GM12875 (cell line): Measurements from ENCODE around the gene POGLUT3.
A peak's percentile ranks its signal among the peaks of the same experiment; 100 is the strongest.

Source experiments
- H3K4me3 ChIP-seq: one replicate; pipeline ENCODE4 v1.5.1; 2011; ENCODE audit warnings: low read depth, low read length, control low read depth
- TF ChIP-seq, protein P1 (sequence below): IDR thresholded peaks from 2 replicates; pipeline ENCODE4 v1.5.1; 2011; ENCODE audit warnings: low read depth, mild to moderate bottlenecking, control low read depth, inconsistent platforms, low read length, moderate library complexity, borderline replicate concordance; ENCODE audit not compliant: insufficient read depth

POGLUT3 gene

DNA sequence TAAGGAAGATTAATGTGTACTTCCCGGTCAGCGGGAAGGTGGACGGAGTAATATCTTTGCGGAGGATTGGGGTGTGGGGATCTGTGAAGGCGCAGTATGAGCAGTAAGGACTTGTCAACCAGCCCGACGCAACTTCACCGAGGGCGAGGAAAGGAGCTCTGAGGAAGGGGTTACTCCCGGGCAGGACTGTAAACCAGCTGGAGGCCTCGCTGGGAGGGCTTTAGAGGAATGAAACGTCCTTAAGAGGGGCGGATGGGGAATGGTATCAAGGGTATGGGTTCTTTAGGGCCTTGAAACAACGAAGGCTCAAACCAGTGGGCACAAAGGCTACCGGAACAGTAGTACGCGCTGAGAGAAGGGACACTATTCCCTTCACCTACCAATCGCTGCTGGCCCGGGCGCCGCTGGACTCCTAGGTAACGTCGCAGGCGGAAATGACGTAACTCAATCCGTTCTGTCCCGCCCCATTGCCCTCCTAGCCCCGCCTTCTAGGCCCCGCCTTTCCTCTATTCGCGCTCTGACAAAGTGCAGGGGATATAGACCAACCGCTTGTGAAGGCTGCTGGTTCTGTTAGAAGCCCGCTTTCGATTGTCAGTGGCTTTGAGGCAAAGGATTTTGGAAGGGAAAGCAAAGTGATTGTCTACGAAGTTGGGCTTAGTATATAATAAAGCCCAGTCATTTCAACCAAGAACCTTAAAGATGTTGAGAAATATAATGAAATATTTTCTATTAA is 30.9 kb downstream of the POGLUT3 start, which contains the start of gene C11orf65:
Gene C11orf65 (minus strand): TSS at position 439 of the 733 bp plus-strand sequence. CDS start 5,970 bp downstream, outside the sequence.
- TF ChIP-seq, protein P1, sequence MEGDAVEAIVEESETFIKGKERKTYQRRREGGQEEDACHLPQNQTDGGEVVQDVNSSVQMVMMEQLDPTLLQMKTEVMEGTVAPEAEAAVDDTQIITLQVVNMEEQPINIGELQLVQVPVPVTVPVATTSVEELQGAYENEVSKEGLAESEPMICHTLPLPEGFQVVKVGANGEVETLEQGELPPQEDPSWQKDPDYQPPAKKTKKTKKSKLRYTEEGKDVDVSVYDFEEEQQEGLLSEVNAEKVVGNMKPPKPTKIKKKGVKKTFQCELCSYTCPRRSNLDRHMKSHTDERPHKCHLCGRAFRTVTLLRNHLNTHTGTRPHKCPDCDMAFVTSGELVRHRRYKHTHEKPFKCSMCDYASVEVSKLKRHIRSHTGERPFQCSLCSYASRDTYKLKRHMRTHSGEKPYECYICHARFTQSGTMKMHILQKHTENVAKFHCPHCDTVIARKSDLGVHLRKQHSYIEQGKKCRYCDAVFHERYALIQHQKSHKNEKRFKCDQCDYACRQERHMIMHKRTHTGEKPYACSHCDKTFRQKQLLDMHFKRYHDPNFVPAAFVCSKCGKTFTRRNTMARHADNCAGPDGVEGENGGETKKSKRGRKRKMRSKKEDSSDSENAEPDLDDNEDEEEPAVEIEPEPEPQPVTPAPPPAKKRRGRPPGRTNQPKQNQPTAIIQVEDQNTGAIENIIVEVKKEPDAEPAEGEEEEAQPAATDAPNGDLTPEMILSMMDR: no peak
- peak within 1 kb of the TSS; percentile 86 for H3K4me3 ChIP-seq

DNA sequence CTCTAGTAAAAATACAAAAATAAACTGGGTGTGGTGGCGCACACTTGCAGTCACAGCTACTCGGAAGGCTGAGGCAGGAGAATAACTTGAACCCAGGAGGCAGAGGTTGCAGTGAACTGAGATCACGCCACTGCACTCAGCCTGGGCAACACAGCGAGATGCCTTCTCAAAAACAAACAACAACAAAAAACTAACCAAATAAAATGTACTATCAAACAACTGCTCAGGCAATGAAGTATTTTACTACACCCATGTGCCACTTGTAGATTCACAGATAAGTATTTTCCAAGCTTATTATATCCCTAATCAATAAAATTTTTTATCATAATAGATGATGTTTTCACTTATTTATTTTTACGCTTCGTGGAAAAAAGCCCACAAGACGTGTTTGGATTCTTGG is 31.8 kb downstream of the POGLUT3 start:
- TF ChIP-seq, protein P1: no peak
- no peak overlapping the region for H3K4me3 ChIP-seq

DNA sequence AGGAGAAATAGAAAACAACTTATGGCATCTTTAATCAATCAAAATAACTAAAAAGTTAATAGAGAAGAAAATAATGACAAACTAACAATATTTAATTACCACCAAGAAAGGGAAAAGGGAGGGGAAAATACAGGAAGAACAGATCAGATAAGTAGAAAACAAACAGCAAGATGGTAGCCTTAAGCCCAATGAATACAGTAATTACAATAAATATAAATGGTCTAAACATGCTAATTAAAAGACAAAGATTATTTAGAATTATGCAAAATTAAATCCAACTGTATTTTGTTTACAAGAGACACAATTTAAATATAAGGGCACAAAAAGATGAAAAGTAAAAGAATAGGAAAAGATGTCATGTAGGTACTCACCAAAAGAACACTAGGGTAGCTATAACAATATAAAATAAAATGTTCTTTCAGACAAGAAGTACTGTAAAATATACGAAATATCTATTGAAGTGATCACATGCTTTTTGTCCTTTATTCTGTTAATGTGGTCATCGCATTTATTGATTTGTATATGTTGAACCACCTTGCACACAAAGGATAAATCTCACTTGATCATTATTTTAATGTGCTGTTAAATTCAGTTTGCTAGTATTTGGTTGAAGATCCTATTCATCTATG is 44.9 kb downstream of the POGLUT3 start:
- TF ChIP-seq, protein P1: no peak
- H3K4me3 ChIP-seq: no peak overlapping the region
